Activated CD8-positive, alpha-beta T cell treated with anti-CD3 and anti-CD28 coated beads, Interleukin-2, amount 10 ng/mL, durations not matched to agents 7 days and 5 days (primary cell): ENCODE measurements around the gene ERI3. TPM values are rescaled to one million over a fixed set of nuclear protein-coding genes. Genes with fewer than 3 reads are reported as not detected.
A peak's percentile ranks its signal among the peaks of the same experiment; 100 is the strongest.

ENCODE experiments used
- ATAC-seq: fragments of 150-1000 bp; cut with Tn5 transposase; one replicate; pipeline ENCODE4 v1.10.0; 2021; ENCODE audit warnings: moderate library complexity
- CTCF ChIA-PET: fragments of 350-600 bp; sonication (Branson Sonifier 250); formaldehyde crosslinking; loops from one replicate; lab custom pipeline; 2021; ENCODE audit warnings: antibody characterized with exemption; lab: Charles Lee
- POLR2A ChIA-PET: fragments of 350-600 bp; sonication (Branson Sonifier 250); formaldehyde crosslinking; loops from one replicate; lab custom pipeline; 2021; ENCODE audit warnings: antibody characterized with exemption; lab: Charles Lee
- DNase-seq: peaks from one replicate; pipeline ENCODE4 v3.0.0-alpha.2; 2020
- H3K27ac Mint-ChIP-seq: one replicate; pipeline ENCODE4 v1.8.0; 2021; ENCODE audit warnings: mild to moderate bottlenecking, mixed read lengths
- H3K27me3 Mint-ChIP-seq: one replicate; pipeline ENCODE4 v1.8.0; 2021; ENCODE audit warnings: low read depth, mixed read lengths
- H3K36me3 Mint-ChIP-seq: one replicate; pipeline ENCODE4 v1.8.0; 2021; ENCODE audit warnings: low read depth, mixed read lengths
- H3K4me1 Mint-ChIP-seq: one replicate; pipeline ENCODE4 v1.8.0; 2021; ENCODE audit warnings: low read depth, mixed read lengths
- H3K4me3 Mint-ChIP-seq: one replicate; pipeline ENCODE4 v1.8.0; 2021; ENCODE audit warnings: mild to moderate bottlenecking, mixed read lengths
- H3K9me3 Mint-ChIP-seq: one replicate; pipeline ENCODE4 v1.8.0; 2022; ENCODE audit warnings: mixed read lengths; ENCODE audit not compliant: insufficient read depth
- total RNA-seq, 2 experiments: library from RNA; stranded (reverse); gene quantifications; one replicate each; pipeline ENCODE4 v1.2.3, GENCODE V29; 2021

ERI3 gene
- total RNA-seq, 2 experiments from 2014 or later, result 33.1 to 33.2 TPM

GRCh38 chr1:44367944-44368343 is 12.9 kb upstream of the ERI3 start:
- H3K9me3 Mint-ChIP-seq, result no peaks in the 10 kb centered on the region
- no peaks in the 10 kb centered on the region for H3K36me3 Mint-ChIP-seq
- no peaks in the 10 kb centered on the region for H3K4me1 Mint-ChIP-seq
- no peak for DNase-seq
- no peak for ATAC-seq
- H3K27me3 Mint-ChIP-seq, result peaks cover 6% of the 10 kb centered on the region
- no peak overlapping the region for H3K4me3 Mint-ChIP-seq
- CTCF ChIA-PET, result no interaction called here
- no peak overlapping the region for H3K27ac Mint-ChIP-seq
- POLR2A ChIA-PET, result no interaction called here

DNA sequence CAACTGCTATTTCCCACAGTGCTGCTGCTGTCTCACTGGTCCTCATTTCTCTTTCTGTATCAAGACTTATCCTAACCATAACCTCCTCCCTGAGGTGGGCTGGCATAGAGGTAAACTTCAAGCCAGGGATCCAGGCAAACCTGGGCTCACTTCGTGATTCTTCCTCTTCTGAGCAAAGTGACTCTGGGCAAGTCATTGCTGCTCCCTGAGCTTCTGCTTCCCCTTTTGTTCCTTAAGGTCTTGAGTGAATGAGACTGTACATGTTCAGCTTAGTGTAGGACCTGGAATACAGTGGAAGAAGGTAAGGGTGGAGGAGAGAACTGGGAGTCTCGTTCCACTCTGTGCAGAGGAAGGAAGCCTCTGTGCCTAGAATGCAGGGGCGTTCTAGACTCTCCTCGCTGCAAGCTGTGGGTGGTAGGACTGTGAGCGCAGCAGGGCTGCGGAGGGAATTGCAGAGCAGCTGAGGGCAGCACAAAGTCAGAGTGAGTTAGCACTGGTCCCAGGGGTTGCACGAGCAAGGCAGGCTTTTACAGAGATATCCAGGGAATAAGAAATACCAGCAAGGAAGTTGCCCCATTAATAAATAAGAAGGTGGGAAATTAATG is 11.4 kb upstream of the ERI3 start:
- H3K27me3 Mint-ChIP-seq, result peaks cover 6% of the 10 kb centered on the region
- H3K27ac Mint-ChIP-seq, result no peak overlapping the region
- CTCF ChIA-PET, result no interaction called here
- H3K9me3 Mint-ChIP-seq, result no peaks in the 10 kb centered on the region
- H3K4me3 Mint-ChIP-seq, result no peak overlapping the region
- no peaks in the 10 kb centered on the region for H3K36me3 Mint-ChIP-seq
- DNase-seq, result no peak
- no peak for ATAC-seq
- POLR2A ChIA-PET, result no interaction called here
- no peaks in the 10 kb centered on the region for H3K4me1 Mint-ChIP-seq

GRCh38 chr1:44361478-44361877 is 6.4 kb upstream of the ERI3 start:
- ChIA-PET POLR2A (no interaction called here), CTCF (interaction anchor here (1.3 to 2.1 kb wide), 2 partner anchors 17 to 144 kb away, joined by 3 to 5 read pairs; no protein-coding TSS in a partner anchor)
- H3K27ac Mint-ChIP-seq, result no peak overlapping the region
- no peak for ATAC-seq
- DNase-seq, result no peak
- H3K4me3 Mint-ChIP-seq, result no peak overlapping the region
- no peaks in the 10 kb centered on the region for H3K36me3 Mint-ChIP-seq
- H3K9me3 Mint-ChIP-seq, result no peaks in the 10 kb centered on the region
- no peaks in the 10 kb centered on the region for H3K4me1 Mint-ChIP-seq
- no peaks in the 10 kb centered on the region for H3K27me3 Mint-ChIP-seq

DNA sequence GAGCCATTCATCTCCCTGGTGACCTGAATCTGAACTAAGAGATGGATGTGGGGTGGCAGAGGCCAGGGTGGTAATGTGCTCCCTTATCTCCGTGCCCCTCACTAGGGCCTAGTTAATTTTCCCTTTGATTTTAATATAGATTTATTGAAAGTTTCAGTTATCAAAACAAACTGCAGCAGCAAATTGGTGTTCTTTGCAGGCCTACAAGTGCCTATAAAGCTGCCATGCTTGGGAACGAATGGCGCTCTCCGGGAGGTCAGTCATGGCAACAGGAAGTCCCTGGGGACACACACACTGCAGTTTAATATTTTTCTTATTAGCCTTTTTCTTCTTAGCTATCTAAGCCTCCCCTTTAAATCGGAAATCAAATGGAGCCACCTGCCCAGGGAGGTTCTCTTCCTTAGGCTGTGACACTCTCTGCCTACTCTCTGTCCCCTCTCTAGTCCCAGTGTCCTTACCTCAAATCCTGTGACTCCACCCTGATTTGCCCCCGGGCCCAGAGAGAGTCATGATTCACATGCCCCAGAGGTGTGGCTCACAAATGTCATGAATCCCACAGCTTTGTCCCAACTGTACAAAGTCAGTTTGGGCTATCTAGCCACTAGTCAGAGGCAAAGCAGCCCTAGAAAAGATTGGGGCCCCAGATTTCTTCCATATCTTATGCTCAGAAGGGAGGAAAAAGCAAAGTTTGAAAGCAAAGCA is 4.3 kb upstream of the ERI3 start:
- POLR2A ChIA-PET, result no interaction called here

GRCh38 chr1:44357710-44358109 is 2.7 kb upstream of the ERI3 start:
- CTCF ChIA-PET, result interaction anchor here (1.0 to 1.5 kb wide), 2 partner anchors 20 to 21 kb away, joined by 3 to 5 read pairs; no protein-coding TSS in a partner anchor
- Mint-ChIP-seq H3K9me3 (no peaks in the 10 kb centered on the region), H3K4me1 (peaks cover 27% of the 10 kb centered on the region), H3K27me3 (no peaks in the 10 kb centered on the region), H3K27ac (no peak overlapping the region), H3K36me3 (no peaks in the 10 kb centered on the region), H3K4me3 (no peak overlapping the region)
- POLR2A ChIA-PET, result interaction anchor here (0.6 kb wide), 1 partner anchor 294 kb away, joined by 3 read pairs; no protein-coding TSS in a partner anchor
- DNase-seq (no peak), ATAC-seq (no peak)

More for the DNA sequence above, 4.3 kb upstream of the ERI3 start:
- H3K27ac Mint-ChIP-seq, result no peak overlapping the region
- H3K9me3 Mint-ChIP-seq, result no peaks in the 10 kb centered on the region
- no peaks in the 10 kb centered on the region for H3K36me3 Mint-ChIP-seq
- H3K27me3 Mint-ChIP-seq, result no peaks in the 10 kb centered on the region
- CTCF ChIA-PET, result interaction anchor here (1.1 kb wide), 1 partner anchor 19 kb away, joined by 3 read pairs; no protein-coding TSS in a partner anchor
- peaks cover 10% of the 10 kb centered on the region for H3K4me1 Mint-ChIP-seq
- DNase-seq (no peak), ATAC-seq (no peak)
- H3K4me3 Mint-ChIP-seq, result no peak overlapping the region

GRCh38 chr1:44355582-44356305 is 687 bp upstream of the ERI3 start:
- POLR2A ChIA-PET, result no interaction called here
- no peaks in the 10 kb centered on the region for H3K27me3 Mint-ChIP-seq
- peak overlapping the region; percentile 87 for H3K27ac Mint-ChIP-seq
- ATAC-seq (no peak), DNase-seq (no peak)
- CTCF ChIA-PET, result interaction anchor here (0.9 to 1.6 kb wide), 3 partner anchors 10 to 297 kb away, joined by 4 read pairs; no protein-coding TSS in a partner anchor
- no peaks in the 10 kb centered on the region for H3K9me3 Mint-ChIP-seq
- H3K4me1 Mint-ChIP-seq, result peaks cover 29% of the 10 kb centered on the region
- H3K4me3 Mint-ChIP-seq, result peak overlapping the region; percentile 85
- H3K36me3 Mint-ChIP-seq, result no peaks in the 10 kb centered on the region

DNA sequence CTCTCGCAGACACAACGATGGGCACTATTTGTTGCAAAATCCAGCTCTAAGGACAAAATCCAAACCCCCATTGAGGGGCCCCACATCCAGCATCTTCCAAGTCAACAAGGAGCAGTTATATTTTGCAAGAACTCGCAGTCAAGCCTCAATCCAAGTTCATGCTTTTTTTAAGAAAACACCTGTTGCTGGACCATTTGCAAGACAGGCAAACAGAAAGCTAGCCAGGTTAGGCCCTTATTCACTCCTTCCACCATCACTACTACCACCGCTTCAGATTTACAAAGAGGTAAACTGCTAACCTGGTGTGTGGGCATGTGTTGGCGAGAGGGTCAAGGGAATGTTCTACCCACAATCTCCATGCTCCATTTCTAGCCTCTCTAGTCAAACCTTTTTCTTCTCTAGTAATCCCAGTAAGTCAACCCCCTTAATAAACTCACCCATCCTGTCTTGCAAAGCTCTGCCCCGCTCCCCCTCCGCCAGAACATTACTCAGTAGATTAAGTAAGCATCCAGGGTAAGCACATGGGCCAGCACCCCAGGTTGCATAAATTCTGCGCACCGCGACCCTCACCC is 703 bp downstream of the ERI3 start:
- ChIA-PET POLR2A (interaction anchor here (1.0 kb wide), 1 partner anchor 278 kb away, joined by 3 read pairs; no protein-coding TSS in a partner anchor), CTCF (interaction anchor here (2.1 to 2.3 kb wide), 3 partner anchors 24 to 137 kb away, joined by 4 to 11 read pairs (median 7); no protein-coding TSS in a partner anchor)
- H3K4me3 Mint-ChIP-seq, result peak overlapping the region; percentile 86
- H3K27me3 Mint-ChIP-seq, result no peaks in the 10 kb centered on the region
- H3K9me3 Mint-ChIP-seq, result no peaks in the 10 kb centered on the region
- peak overlapping the region; percentile 78 for H3K27ac Mint-ChIP-seq
- ATAC-seq (no peak), DNase-seq (no peak)
- peaks cover 29% of the 10 kb centered on the region for H3K4me1 Mint-ChIP-seq
- H3K36me3 Mint-ChIP-seq, result no peaks in the 10 kb centered on the region

DNA sequence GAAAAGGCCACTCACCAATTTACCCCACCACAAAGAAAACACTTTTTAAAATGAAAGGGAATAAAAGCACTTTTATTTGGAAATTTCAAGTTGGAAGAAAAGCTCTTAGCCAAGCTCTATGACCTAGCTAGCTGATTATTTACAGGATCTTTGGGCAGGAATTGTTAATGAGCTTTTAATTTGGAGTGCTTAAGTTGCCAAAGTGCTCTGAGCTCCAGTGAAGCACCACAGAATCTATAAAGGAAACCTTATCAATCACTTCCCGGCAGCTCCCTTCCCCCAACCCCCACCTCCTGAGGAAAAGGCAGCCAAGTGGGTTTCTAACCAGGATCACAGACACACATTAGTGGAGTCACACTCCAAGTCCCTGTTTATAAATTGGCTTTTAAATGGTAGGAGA is 1.5 kb downstream of the ERI3 start:
- H3K36me3 Mint-ChIP-seq, result no peaks in the 10 kb centered on the region
- ChIA-PET POLR2A (no interaction called here), CTCF (interaction anchor here (0.8 to 2.3 kb wide), 5 partner anchors 24 to 241 kb away, joined by 3 to 11 read pairs (median 4); no protein-coding TSS in a partner anchor)
- no peak for DNase-seq
- no peaks in the 10 kb centered on the region for H3K9me3 Mint-ChIP-seq
- peaks cover 29% of the 10 kb centered on the region for H3K4me1 Mint-ChIP-seq
- H3K4me3 Mint-ChIP-seq, result peak overlapping the region; percentile 86
- H3K27ac Mint-ChIP-seq, result no peak overlapping the region
- no peak for ATAC-seq
- no peaks in the 10 kb centered on the region for H3K27me3 Mint-ChIP-seq

DNA sequence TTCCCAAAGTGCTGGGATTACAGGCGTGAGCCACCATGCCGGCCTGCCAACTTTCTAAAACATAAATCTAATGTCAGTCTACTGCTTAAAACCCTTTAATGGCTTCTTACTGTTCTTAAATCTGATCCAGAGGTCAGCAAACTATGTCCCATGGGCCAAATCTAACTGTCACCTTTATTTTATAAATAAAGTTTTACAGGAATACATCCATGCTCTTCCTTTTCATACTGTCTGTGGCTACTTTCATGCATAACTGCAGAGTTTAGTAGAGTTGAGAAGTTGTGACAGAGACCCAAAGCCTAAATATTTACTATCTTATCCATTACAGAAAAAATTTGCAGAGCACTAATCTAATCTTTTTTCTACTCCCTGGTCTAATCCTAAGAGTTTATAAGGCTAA is 3.8 kb downstream of the ERI3 start:
- H3K4me3 Mint-ChIP-seq, result no peak overlapping the region
- ChIA-PET POLR2A (no interaction called here), CTCF (interaction anchor here (0.8 kb wide), 1 partner anchor 138 kb away, joined by 3 read pairs; the partner anchor contains the start of gene DMAP1)

GRCh38 chr1:44348061-44348485 is 7.0 kb downstream of the ERI3 start:
- ATAC-seq, result no peak
- ChIA-PET CTCF (interaction anchor here (1.5 kb wide), 1 partner anchor 305 kb away, joined by 6 read pairs; no protein-coding TSS in a partner anchor), POLR2A (no interaction called here)
- DNase-seq, result no peak
- Mint-ChIP-seq H3K9me3 (no peaks in the 10 kb centered on the region), H3K4me3 (no peak overlapping the region), H3K36me3 (no peaks in the 10 kb centered on the region), H3K27ac (no peak overlapping the region), H3K27me3 (no peaks in the 10 kb centered on the region), H3K4me1 (peaks cover 6% of the 10 kb centered on the region)

More for the DNA sequence above, 3.8 kb downstream of the ERI3 start:
- H3K4me1 Mint-ChIP-seq, result peaks cover 29% of the 10 kb centered on the region
- no peaks in the 10 kb centered on the region for H3K9me3 Mint-ChIP-seq
- no peaks in the 10 kb centered on the region for H3K27me3 Mint-ChIP-seq
- no peak for ATAC-seq
- no peaks in the 10 kb centered on the region for H3K36me3 Mint-ChIP-seq
- H3K27ac Mint-ChIP-seq, result no peak overlapping the region
- no peak for DNase-seq

DNA sequence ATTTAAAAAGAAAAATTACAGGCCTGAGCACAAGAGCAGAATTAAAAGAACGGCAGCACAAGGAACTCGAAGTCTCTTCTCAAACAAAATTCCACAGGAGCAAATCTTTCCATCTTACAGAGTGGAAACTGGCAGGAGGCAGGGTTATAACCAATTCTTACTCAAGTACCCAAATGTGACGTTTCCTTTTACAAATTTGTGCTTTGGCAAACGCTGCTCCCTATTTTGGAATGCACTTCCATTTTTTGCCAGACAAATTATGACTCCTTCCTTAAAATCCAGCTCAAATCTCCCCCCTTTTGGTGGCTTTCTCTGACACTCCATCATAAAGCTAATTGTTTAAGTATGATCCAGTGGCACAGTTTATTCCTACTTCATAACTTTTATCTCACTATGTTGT is 7.8 kb downstream of the ERI3 start:
- POLR2A ChIA-PET, result no interaction called here
- no peaks in the 10 kb centered on the region for H3K36me3 Mint-ChIP-seq

More for the DNA sequence above, 7.8 kb downstream of the ERI3 start:
- H3K27me3 Mint-ChIP-seq, result no peaks in the 10 kb centered on the region
- DNase-seq (no peak), ATAC-seq (no peak)
- no peaks in the 10 kb centered on the region for H3K9me3 Mint-ChIP-seq
- no peak overlapping the region for H3K27ac Mint-ChIP-seq
- CTCF ChIA-PET, result interaction anchor here (1.5 kb wide), 1 partner anchor 305 kb away, joined by 6 read pairs; no protein-coding TSS in a partner anchor
- H3K4me3 Mint-ChIP-seq, result no peak overlapping the region
- no peaks in the 10 kb centered on the region for H3K4me1 Mint-ChIP-seq
